ENCODE results near the gene SLCO1B1.

DNA sequence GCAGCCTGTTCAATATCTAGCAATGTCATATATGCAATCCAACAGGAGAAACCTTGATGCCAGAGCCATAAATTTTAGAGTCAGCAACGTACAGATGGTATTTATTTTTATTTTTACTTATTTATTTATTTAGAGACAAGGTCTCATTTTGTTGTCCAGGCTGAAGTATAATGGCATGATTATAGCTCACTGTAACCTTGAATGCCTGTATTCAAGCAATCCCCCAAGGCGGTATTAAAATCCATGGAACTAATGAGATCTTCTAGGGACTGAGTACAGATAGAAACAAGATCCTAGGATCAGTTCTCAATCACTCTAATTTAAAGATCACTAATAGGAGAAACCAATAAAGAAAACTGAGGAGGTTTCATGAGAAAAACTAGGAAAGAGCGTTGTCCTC is 89.3 kb downstream of the SLCO1B1 start:
- TF ChIP-seq, protein P1, sequence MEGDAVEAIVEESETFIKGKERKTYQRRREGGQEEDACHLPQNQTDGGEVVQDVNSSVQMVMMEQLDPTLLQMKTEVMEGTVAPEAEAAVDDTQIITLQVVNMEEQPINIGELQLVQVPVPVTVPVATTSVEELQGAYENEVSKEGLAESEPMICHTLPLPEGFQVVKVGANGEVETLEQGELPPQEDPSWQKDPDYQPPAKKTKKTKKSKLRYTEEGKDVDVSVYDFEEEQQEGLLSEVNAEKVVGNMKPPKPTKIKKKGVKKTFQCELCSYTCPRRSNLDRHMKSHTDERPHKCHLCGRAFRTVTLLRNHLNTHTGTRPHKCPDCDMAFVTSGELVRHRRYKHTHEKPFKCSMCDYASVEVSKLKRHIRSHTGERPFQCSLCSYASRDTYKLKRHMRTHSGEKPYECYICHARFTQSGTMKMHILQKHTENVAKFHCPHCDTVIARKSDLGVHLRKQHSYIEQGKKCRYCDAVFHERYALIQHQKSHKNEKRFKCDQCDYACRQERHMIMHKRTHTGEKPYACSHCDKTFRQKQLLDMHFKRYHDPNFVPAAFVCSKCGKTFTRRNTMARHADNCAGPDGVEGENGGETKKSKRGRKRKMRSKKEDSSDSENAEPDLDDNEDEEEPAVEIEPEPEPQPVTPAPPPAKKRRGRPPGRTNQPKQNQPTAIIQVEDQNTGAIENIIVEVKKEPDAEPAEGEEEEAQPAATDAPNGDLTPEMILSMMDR (IDR thresholded peaks at IDR 0.05), result no peak
- TF ChIP-seq EP300 (IDR thresholded peaks at IDR 0.05) (no peak), POLR2A (IDR thresholded peaks at IDR 0.05) (no peak), POLR2AphosphoS5 (IDR thresholded peaks at IDR 0.05) (no peak)
